ENCODE data around the gene PHOSPHO2.
A peak's percentile ranks its signal among the peaks of the same experiment; 100 is the strongest.

The PHOSPHO2 gene, protein sequence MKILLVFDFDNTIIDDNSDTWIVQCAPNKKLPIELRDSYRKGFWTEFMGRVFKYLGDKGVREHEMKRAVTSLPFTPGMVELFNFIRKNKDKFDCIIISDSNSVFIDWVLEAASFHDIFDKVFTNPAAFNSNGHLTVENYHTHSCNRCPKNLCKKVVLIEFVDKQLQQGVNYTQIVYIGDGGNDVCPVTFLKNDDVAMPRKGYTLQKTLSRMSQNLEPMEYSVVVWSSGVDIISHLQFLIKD

DNA sequence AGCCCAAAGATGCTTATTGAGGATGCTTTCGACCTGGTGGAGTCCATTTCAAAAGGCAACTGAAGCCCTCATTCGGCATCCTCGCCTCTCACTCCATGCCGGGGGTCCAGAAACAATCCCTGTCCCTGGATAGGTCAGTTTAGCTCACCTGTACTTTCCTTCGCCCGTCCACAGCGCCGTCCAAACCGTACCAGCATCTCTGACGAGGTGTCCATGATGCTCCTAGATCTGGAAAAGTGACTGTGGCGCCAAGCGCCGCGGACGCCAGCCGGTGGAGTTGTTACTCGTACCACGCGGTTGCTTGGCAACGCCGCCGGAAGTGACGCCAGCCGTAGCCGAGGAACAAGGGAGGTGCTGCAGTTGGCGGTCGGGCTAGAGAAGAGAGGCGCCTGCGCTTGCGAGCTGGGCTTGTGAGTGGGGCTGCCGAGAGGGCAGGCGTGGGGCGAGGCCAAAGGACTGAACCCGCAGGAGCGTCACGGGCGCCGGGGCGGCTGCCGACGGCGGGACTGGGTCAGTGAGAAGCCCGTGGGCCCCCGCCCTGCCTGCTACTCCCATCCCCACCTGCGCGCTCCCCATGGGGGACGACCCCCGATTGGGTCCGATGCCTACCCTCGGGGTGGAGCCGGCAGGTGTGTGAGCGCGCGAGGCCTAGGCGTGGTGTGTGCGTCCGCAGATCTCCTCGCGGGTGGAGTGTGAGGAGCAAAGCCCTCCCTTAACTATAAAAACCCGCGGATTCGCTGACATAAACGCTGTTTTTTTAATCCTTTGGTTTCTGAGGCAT lies at the start of gene PHOSPHO2, which contains the start of gene CFAP210:
TSS of gene PHOSPHO2 (plus strand) at position 357 of the 781 bp plus-strand sequence. CDS start 6,503 bp downstream, outside the sequence.
TSS of gene CFAP210 (minus strand) at position 293 of the 781 bp plus-strand sequence. CDS start at position 215, 78 bp downstream.
- peak; percentile 98 for DNase-seq (ENCODE audit: low spot score)

DNA sequence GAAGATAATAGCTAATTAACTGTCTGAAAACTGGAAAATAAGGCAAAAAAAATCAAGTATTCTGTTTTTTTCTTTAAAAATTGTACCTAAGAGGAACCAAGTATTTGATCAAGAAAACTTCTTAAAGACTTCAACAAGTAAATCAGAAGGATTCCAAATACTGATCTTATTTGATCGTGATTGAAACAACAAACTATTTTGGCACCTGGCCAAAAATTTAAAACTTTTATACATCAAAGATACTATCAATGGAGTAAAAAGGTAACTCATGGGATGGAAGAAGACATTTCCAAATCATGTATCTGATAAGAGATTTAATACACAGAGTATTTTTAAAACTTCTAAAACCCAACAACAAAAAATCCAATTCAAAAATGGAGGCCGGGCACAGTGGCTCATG lies 46.8 kb upstream of the PHOSPHO2 start:
- DNase-seq (ENCODE audit: low spot score): no peak

DNA sequence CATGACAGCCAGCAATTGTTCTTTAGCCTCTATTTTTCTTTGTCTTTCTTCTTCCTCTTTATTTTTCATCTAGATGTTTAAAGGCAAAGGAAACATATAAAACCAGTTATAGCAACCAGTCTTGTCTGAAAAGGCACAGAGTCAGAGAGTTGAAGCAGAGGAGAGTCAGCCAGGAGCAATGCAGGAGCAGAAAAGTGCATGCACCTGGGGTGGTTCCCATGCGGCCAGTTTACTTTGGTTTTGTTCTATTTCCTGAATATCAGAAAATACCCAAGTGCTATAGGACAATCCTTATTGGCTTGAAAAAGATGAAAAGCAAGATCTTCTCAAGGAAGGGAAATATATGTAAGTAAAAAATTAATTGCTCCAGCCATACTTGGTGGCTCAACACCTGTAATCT lies 45.0 kb upstream of the PHOSPHO2 start:
- DNase-seq (ENCODE audit: low spot score): no peak

- DNase-seq (ENCODE audit: low spot score): no peak
Observed at GRCh38 chr2:169653636-169654035, 40.6 kb upstream of the PHOSPHO2 start.

DNA sequence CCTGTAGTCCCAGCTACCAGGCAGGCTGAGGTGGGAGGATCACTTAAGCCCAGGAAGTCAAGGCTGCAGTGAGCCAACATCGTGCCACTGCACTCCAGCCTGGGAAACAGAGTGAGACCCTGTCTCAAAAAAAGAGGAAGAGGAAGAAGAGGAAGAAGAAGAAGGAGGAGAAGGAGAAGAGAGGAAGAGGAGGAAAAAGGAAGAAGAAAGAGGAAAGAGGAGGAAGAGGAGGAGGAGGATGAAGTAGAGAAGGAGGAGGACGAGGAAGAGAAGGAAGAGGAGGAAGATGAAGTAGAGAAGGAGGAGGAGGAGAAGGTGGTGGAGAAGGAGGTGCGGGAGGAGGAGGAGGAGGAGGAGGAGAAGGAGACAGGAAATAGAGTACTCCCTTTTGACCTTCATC lies 38.1 kb upstream of the PHOSPHO2 start:
- DNase-seq (ENCODE audit: low spot score): no peak

- no peak for DNase-seq (ENCODE audit: low spot score)
Observed at GRCh38 chr2:169658877-169659276, 35.4 kb upstream of the PHOSPHO2 start.

DNA sequence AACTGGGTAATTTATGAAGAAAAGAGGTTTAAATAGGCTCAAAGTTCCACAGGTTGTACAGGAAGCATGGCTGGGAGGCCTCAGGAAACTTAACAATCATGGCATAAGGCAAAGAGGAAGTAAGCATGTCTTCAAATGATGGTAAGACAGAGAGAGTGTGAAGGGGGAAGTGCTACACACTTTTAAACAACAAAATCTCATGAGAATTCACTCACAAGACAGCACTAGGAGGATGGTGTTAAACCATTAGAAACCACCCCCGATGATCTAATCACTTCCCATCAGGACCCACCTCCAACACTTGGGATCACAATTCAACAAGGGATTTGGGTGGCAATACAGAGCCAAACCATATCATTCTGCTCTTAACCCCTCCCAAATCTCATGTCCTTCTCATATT lies 34.9 kb upstream of the PHOSPHO2 start:
- DNase-seq (ENCODE audit: low spot score): no peak

GRCh38 chr2:169661265-169661664 lies 33.0 kb upstream of the PHOSPHO2 start:
- DNase-seq (ENCODE audit: low spot score): no peak

- DNase-seq (ENCODE audit: low spot score): no peak
Observed at GRCh38 chr2:169662744-169663143, 31.5 kb upstream of the PHOSPHO2 start.

- no peak for DNase-seq (ENCODE audit: low spot score)
Observed at GRCh38 chr2:169663247-169663646, 31.0 kb upstream of the PHOSPHO2 start.

GRCh38 chr2:169664600-169664977 lies 29.7 kb upstream of the PHOSPHO2 start:
- peak; percentile 21 for DNase-seq (ENCODE audit: low spot score)

DNA sequence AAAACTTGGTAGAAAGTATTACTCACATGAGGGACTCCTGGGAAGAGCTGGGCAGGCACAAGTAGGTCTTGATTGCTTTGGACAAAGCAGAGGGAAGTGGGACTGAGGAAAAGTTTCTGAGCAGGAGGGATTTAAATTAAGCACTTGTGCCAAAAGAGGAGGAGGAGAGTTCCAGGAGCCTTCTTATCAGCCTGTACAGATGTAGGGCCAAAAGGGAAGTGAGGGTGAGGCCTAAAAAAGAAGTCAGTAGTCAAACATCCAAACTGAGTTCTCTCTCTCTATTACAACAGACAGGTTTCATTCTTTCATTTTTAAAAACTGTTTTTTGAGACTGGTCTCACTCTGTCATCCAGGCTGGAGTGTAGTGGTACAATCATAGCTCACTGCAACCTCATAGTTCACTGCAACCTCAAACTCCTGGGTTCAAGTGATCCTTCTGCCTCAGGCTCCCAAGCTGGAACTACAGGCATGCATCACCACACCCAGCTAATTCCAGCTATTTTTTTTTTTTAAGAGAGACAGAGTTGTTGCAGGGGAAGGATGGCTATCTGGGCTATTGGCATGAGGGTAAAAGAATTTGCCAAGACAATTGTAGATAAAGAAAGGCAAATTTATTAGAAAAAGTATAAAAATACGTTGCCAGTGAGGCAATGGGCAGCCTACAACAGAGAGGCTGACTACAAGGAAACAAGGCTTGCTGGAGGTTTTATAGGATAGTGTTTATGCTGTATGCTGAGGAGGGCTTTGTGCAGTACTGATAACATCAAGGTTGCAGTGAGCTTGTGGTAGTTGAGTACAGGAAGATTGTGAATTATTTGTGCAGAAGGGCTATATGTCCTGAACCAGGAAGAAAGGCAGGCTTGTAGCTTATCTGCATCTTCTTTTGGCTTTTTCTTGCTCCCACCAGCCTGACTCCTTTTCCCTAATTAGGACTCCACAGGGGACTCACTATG lies 29.0 kb upstream of the PHOSPHO2 start:
- DNase-seq (ENCODE audit: low spot score): no peak

- no peak for DNase-seq (ENCODE audit: low spot score)
Observed at GRCh38 chr2:169667583-169667982, 26.7 kb upstream of the PHOSPHO2 start.

DNA sequence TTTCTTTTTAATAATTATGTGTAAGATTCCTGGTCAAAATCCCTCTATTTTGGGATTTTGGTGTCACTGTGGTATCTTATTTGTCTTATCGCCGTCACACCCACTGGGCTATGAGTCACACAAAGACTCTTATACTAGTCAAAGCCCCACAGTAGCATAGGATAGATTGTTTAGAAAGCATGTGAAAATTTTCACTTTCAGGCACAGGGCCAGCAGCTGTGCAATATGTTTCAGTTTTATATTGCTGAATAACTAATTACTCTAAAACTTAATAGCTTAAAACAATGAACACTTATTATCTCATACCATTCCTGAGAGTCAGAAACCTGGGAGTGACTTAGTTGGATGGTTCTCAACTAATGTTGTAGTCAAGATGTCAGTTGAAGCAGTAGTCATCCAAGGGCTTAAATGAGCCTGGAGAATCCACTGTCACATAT lies 24.0 kb upstream of the PHOSPHO2 start:
- peak; percentile 28 for DNase-seq (ENCODE audit: low spot score)

DNA sequence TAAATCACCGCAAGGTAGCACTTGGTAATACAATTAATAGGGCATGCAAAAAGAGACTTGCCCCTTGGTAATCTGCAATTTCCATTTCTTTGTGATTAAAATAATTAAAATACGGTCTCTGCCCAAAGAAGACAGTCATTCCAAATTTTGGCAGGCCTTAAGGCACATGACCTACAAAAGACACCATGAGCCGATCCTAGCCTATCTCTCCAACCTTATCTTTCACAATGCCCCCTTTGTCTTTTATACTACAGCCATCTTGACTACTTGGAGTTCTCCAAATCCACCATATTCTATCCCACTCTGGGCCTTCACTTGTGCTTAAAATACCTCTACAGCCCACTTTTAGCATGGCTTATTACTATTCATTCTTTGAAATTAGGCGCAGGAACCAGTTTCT lies 23.3 kb upstream of the PHOSPHO2 start:
- DNase-seq (ENCODE audit: low spot score): no peak

- DNase-seq (ENCODE audit: low spot score): no peak
Observed at GRCh38 chr2:169672406-169672805, 21.9 kb upstream of the PHOSPHO2 start.

DNA sequence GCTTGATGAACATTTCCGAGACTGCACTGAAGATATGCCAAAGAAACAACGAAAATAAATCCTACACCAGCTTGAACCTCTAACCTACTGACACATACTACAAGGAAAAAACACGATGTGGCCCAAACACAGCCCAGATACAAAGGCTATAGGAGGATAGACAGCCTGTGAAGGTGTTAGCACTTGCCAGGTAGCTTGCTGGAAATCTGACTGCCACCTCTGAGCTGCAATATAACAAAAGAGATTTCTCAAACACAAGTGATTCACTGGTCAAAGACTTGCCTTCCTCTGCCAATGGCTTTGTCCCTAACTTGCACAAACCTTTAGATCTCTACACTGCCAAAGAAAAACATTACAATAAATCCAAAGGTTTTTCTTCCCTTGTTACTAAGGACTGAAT lies 21.2 kb upstream of the PHOSPHO2 start:
- no peak for DNase-seq (ENCODE audit: low spot score)

DNA sequence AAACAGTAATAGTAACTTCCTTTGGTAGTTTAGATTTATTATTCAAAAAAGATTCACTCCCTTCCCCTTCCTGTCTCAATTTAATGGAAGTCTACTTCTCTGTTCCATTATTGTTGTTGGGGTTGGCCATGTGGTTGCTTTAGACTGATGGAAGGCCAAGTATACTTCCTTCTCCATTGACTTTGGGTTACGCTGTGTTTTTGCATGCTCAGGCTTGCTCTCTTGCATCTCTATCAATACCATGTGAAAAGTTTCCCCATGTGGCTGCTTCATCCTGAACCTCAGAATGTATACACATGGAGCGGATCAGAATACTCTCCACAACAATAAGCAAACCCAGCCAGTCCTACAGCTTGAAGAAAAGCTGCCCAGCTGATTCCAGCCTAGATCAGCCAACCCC lies 20.3 kb upstream of the PHOSPHO2 start:
- no peak for DNase-seq (ENCODE audit: low spot score)

DNA sequence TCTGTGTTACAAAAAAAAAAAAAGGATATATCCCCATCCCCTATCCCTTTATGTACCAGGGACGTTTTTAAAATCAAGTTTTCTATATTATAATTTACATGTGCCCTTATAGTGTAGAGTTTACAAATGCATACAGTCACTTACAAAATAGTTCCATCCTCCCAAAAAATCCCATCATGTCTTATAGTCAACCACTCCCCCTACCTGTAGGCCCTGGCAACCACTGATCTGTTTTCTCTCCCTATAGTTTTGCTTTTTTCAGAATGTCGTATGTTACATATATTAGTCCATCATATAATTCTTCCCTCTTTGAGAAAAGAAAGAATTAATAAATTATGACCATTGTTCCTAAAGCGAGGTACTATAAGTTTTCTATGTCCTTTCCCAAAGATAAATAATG lies 17.9 kb upstream of the PHOSPHO2 start:
- DNase-seq (ENCODE audit: low spot score): no peak

DNA sequence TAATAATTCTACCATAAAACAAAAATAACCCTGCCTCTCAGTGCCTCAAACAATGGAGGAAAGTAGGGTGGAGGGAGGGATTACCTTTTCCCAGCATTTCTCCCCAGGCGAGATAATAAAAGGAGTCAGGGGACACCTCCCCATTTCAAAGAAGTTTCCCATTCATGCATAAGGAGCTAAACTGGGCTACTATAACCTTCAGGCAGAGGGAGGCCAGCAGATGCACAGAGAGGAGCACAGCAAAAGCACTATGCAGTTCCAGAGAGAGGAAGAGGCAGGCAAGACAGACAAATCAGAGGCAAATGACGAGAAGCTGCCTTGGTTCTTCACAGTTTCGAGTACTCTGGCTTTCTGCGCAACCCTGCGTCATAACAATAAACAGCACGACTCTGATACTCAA lies 17.4 kb upstream of the PHOSPHO2 start:
- no peak for DNase-seq (ENCODE audit: low spot score)

DNA sequence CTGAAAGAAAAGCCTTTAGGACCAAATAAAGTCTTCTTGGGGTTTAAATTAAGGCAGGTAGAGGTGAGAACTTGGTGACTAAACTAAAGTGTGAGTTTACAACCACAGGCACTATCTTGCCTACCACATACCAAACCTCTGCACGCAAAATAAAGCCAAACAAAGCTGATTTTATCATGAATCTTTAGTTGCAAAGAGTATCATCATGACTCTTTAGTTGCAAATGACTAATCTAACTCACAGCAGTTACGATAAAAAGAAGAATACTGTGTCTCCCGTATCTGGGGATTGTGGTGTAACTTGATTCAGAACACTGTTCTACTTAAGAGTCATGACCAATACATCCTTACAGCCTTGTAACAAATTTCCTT lies 11.2 kb upstream of the PHOSPHO2 start:
- DNase-seq (ENCODE audit: low spot score): no peak

GRCh38 chr2:169683425-169684134 lies 10.7 kb upstream of the PHOSPHO2 start:
- DNase-seq (ENCODE audit: low spot score): no peak
